A673 (cell line): ENCODE results near the gene PRKG1. TPM values are rescaled to one million over a fixed set of nuclear protein-coding genes. Genes with fewer than 3 reads are reported as not detected.

ENCODE experiments used
- BruUV-seq: library from RNA; stranded (reverse); fragments of 400-500 nt; replicated peaks from 2 replicates; lab custom pipeline; 2021; lab: Mats Ljungman, UMichigan
- CTCF ChIA-PET: fragments of 300-600 bp; sonication (Branson Sonifier 250); formaldehyde crosslinking; loops from one replicate; lab custom pipeline; 2022; ENCODE audit warnings: antibody characterized with exemption; lab: Charles Lee
- POLR2A ChIA-PET: fragments of 300-600 bp; sonication (Branson Sonifier 250); formaldehyde crosslinking; loops from one replicate; lab custom pipeline; 2022; ENCODE audit warnings: antibody characterized with exemption; ENCODE audit not compliant: low non-redundant PET; lab: Charles Lee
- DNase-seq: peaks from one replicate; pipeline ENCODE4 v3.0.0-alpha.2; 2015; ENCODE audit warnings: low spot score
- H3K27ac ChIP-seq: fragments of 200-600 bp; sonication (generic); 2 replicates; pipeline ENCODE4 v1.5.1; 2016; ENCODE audit warnings: mixed run types, low read depth, mild to moderate bottlenecking, mixed read lengths, antibody characterized with exemption, low read length; ENCODE audit not compliant: poor library complexity, severe bottlenecking
- H3K27me3 ChIP-seq: fragments of 200-600 bp; sonication (generic); replicated peaks from 2 replicates; pipeline ENCODE4 v1.6.1; 2017; ENCODE audit warnings: mixed run types, low read depth, mild to moderate bottlenecking, mixed read lengths, antibody characterized with exemption, low read length; ENCODE audit not compliant: insufficient read depth, poor library complexity
- H3K36me3 ChIP-seq: fragments of 200-600 bp; sonication (generic); 2 replicates; pipeline ENCODE4 v1.6.1; 2016; ENCODE audit warnings: mixed run types, mild to moderate bottlenecking, mixed read lengths, antibody characterized with exemption, low read length; ENCODE audit not compliant: insufficient read depth, poor library complexity, severe bottlenecking
- H3K4me1 ChIP-seq: fragments of 200-600 bp; sonication (generic); 2 replicates; pipeline ENCODE4 v1.6.1; 2017; ENCODE audit warnings: mixed run types, mild to moderate bottlenecking, mixed read lengths, antibody characterized with exemption, low read length; ENCODE audit not compliant: insufficient read depth, poor library complexity, severe bottlenecking
- H3K4me3 ChIP-seq: fragments of 200-600 bp; sonication (generic); 2 replicates; pipeline ENCODE4 v1.5.1; 2016; ENCODE audit warnings: low read depth, mixed run types, mild to moderate bottlenecking, mixed read lengths, low read length; ENCODE audit not compliant: poor library complexity, severe bottlenecking
- H3K9me3 ChIP-seq: fragments of 200-600 bp; sonication (generic); 2 replicates; pipeline ENCODE4 v1.6.1; 2016; ENCODE audit warnings: mixed run types, low read depth, mild to moderate bottlenecking, mixed read lengths, antibody characterized with exemption, low read length; ENCODE audit not compliant: poor library complexity, severe bottlenecking
- CTCF ChIP-seq: fragments of 300-800, 200-600 bp; sonication (generic); conservative IDR thresholded peaks from 2 replicates; pipeline ENCODE4 v1.5.1; 2017; ENCODE audit warnings: low read depth, mild to moderate bottlenecking, antibody characterized with exemption, low read length, moderate library complexity, mixed read lengths
- EZH2 ChIP-seq: fragments of 200-600 bp; sonication (generic); IDR thresholded peaks from 2 replicates; pipeline ENCODE4 v1.6.1; 2017; ENCODE audit warnings: borderline replicate concordance, low read depth, mild to moderate bottlenecking, mixed read lengths, antibody characterized with exemption, low read length; ENCODE audit not compliant: poor library complexity, severe bottlenecking
- intact Hi-C: fragments of 100-400 bp; cut with micrococcal nuclease; formaldehyde crosslinking; loops from one replicate; pipeline ENCODE4 v1.10.0; 2022; ENCODE audit not compliant: unreplicated experiment
- total RNA-seq: library from RNA; stranded (reverse); gene quantifications from 2 replicates; pipeline ENCODE4 v1.2.3, GENCODE V29; 2021

Gene PRKG1
- total RNA-seq, 1 experiment from 2014 or later, result 0.58 TPM

GRCh38 chr10:51344371-51344770 is 270.1 kb downstream of the PRKG1 start:
- H3K27me3 ChIP-seq, result no peaks in the 10 kb centered on the region
- CTCF ChIA-PET, result no interaction called here
- no peak overlapping the region for H3K27ac ChIP-seq
- BruUV-seq, result no TSS peak
- H3K4me3 ChIP-seq, result no peak overlapping the region
- TF ChIP-seq CTCF, result no peak
- no peak for TF ChIP-seq EZH2
- DNase-seq, result no peak
- H3K36me3 ChIP-seq, result no peaks in the 10 kb centered on the region
- POLR2A ChIA-PET, result no interaction called here
- no peaks in the 10 kb centered on the region for H3K9me3 ChIP-seq
- intact Hi-C loops, result no loop called here
- H3K4me1 ChIP-seq, result no peaks in the 10 kb centered on the region

- no TSS peak for BruUV-seq
- ChIA-PET CTCF (no interaction called here), POLR2A (no interaction called here)
- Histone ChIP-seq H3K4me1 (no peaks in the 10 kb centered on the region), H3K27me3 (no peaks in the 10 kb centered on the region), H3K36me3 (no peaks in the 10 kb centered on the region), H3K9me3 (no peaks in the 10 kb centered on the region), H3K4me3 (no peak overlapping the region), H3K27ac (no peak overlapping the region)
- intact Hi-C loops, result no loop called here
- no peak for TF ChIP-seq EZH2
- no peak for TF ChIP-seq CTCF
- no peak for DNase-seq
These were observed 274.3 kb downstream of the PRKG1 start for GRCh38 chr10:51348622-51349021.

- BruUV-seq, result no TSS peak
- Histone ChIP-seq H3K27ac (no peak overlapping the region), H3K4me1 (no peaks in the 10 kb centered on the region), H3K4me3 (no peak overlapping the region), H3K9me3 (no peaks in the 10 kb centered on the region), H3K27me3 (peaks cover 4% of the 10 kb centered on the region), H3K36me3 (no peaks in the 10 kb centered on the region)
- CTCF ChIA-PET, result no interaction called here
- no peak for TF ChIP-seq CTCF
- no peak for TF ChIP-seq EZH2
- no peak for DNase-seq
- intact Hi-C loops, result no loop called here
- POLR2A ChIA-PET, result no interaction called here
These were observed 282.9 kb downstream of the PRKG1 start for GRCh38 chr10:51357170-51357569.
